GM23338 (cell line): ENCODE results near the gene SLC35D2. TPM values are rescaled to one million over a fixed set of nuclear protein-coding genes. Genes with fewer than 3 reads are reported as not detected.

Experiments
- ATAC-seq: fragments of 200-7000 bp; cut with Tn5 transposase; 3 replicates; pipeline ENCODE4 v1.9.1; 2020
- DNase-seq: peaks from one replicate; pipeline ENCODE4 v3.0.0-alpha.2; 2015; ENCODE audit warnings: low spot score
- H2AFZ ChIP-seq: fragments of 200-600 bp; sonication (generic); 2 replicates; pipeline ENCODE4 v1.8.0; 2016; ENCODE audit warnings: antibody characterized with exemption, mild to moderate bottlenecking, moderate library complexity
- H3F3A ChIP-seq: fragments of 200-600 bp; sonication (generic); replicated peaks from 2 replicates; pipeline ENCODE4 v1.8.0; 2017; ENCODE audit warnings: antibody characterized with exemption, mixed run types, low read depth
- H3K27ac ChIP-seq: fragments of 200-600 bp; sonication (generic); 2 replicates; pipeline ENCODE4 v1.6.1; 2016; ENCODE audit warnings: low read depth
- H3K27me3 ChIP-seq: fragments of 200-600 bp; sonication (generic); 2 replicates; pipeline ENCODE4 v1.8.0; 2016; ENCODE audit warnings: mild to moderate bottlenecking, mixed run types, moderate library complexity; ENCODE audit not compliant: insufficient read depth
- H3K36me3 ChIP-seq: fragments of 200-600 bp; sonication (generic); 2 replicates; pipeline ENCODE4 v1.8.0; 2016; ENCODE audit warnings: mild to moderate bottlenecking; ENCODE audit not compliant: insufficient read depth
- H3K4me1 ChIP-seq: fragments of 200-600 bp; sonication (generic); 2 replicates; pipeline ENCODE4 v1.8.0; 2016; ENCODE audit warnings: mild to moderate bottlenecking, moderate library complexity; ENCODE audit not compliant: insufficient read depth
- H3K4me2 ChIP-seq: fragments of 200-600 bp; sonication (generic); 2 replicates; pipeline ENCODE4 v1.7.1; 2017; ENCODE audit warnings: mixed run types
- H3K4me3 ChIP-seq: fragments of 200-600 bp; sonication (generic); 2 replicates; pipeline ENCODE4 v1.6.1; 2016; ENCODE audit warnings: mixed run types
- H3K79me2 ChIP-seq: fragments of 200-600 bp; sonication (generic); replicated peaks from 2 replicates; pipeline ENCODE4 v1.8.0; 2017; ENCODE audit warnings: mild to moderate bottlenecking; ENCODE audit not compliant: insufficient read depth
- H3K9me2 ChIP-seq: fragments of 200-600 bp; sonication (generic); 2 replicates; pipeline ENCODE4 v1.8.0; 2017; ENCODE audit not compliant: insufficient read depth
- H4K20me1 ChIP-seq: fragments of 200-600 bp; sonication (generic); replicated peaks from 2 replicates; pipeline ENCODE4 v1.8.0; 2017; ENCODE audit warnings: mild to moderate bottlenecking; ENCODE audit not compliant: insufficient read depth
- H3K27ac Mint-ChIP-seq: 2 replicates; pipeline ENCODE4 v1.8.0; 2020; ENCODE audit warnings: inconsistent platforms, mild to moderate bottlenecking, moderate library complexity, mixed read lengths
- H3K27me3 Mint-ChIP-seq: 3 replicates; pipeline ENCODE4 v1.8.0; 2022; ENCODE audit warnings: low read depth, mild to moderate bottlenecking, moderate library complexity, mixed read lengths, inconsistent platforms; ENCODE audit not compliant: insufficient read depth, poor library complexity
- H3K36me3 Mint-ChIP-seq: 3 replicates; pipeline ENCODE4 v1.8.0; 2021; ENCODE audit warnings: low read depth, mild to moderate bottlenecking, inconsistent platforms, moderate library complexity, mixed read lengths
- H3K4me1 Mint-ChIP-seq: 3 replicates; pipeline ENCODE4 v1.8.0; 2020; ENCODE audit warnings: mild to moderate bottlenecking, inconsistent platforms, mixed read lengths
- H3K4me3 Mint-ChIP-seq: 3 replicates; pipeline ENCODE4 v1.8.0; 2021; ENCODE audit warnings: moderate library complexity, mild to moderate bottlenecking, inconsistent platforms, mixed read lengths
- H3K9me3 Mint-ChIP-seq: 3 replicates; pipeline ENCODE4 v1.8.0; 2020; ENCODE audit warnings: moderate library complexity, mild to moderate bottlenecking, inconsistent platforms, mixed read lengths
- CREB1 ChIP-seq: fragments of 250-450 bp; sonication (Bioruptor Pico); IDR thresholded peaks from 2 replicates; pipeline ENCODE4 v1.5.0; 2020; ENCODE audit warnings: low read depth, mild to moderate bottlenecking, moderate library complexity
- EZH2 ChIP-seq: fragments of 200-600 bp; sonication (generic); IDR thresholded peaks from one replicate; pipeline ENCODE4 v1.8.0; 2017; ENCODE audit warnings: antibody characterized with exemption, mild to moderate bottlenecking, low read depth; ENCODE audit not compliant: unreplicated experiment
- EZH2phosphoT487 ChIP-seq: fragments of 200-600 bp; sonication (generic); IDR thresholded peaks from one replicate; pipeline ENCODE4 v1.8.1; 2018; ENCODE audit warnings: antibody characterized with exemption; ENCODE audit not compliant: unreplicated experiment
- JUNB ChIP-seq: IDR thresholded peaks from one replicate; pipeline ENCODE4 v1.6.1; 2016; ENCODE audit warnings: antibody characterized with exemption; ENCODE audit not compliant: unreplicated experiment
- NANOG ChIP-seq: IDR thresholded peaks from 2 replicates; pipeline ENCODE4 v1.6.1; 2016; ENCODE audit warnings: antibody characterized with exemption, borderline replicate concordance
- POLR2AphosphoS5 ChIP-seq: IDR thresholded peaks from 2 replicates; pipeline ENCODE4 v1.6.1; 2016; ENCODE audit warnings: antibody characterized with exemption, low read depth
- REST ChIP-seq: IDR thresholded peaks from one replicate; pipeline ENCODE4 v1.6.1; 2018; ENCODE audit warnings: antibody characterized with exemption; ENCODE audit not compliant: unreplicated experiment
- STAT1 ChIP-seq: IDR thresholded peaks from one replicate; pipeline ENCODE4 v1.6.1; 2016; ENCODE audit warnings: antibody characterized with exemption; ENCODE audit not compliant: unreplicated experiment
- ZNF114 ChIP-seq: fragments of 250-450 bp; sonication (Bioruptor Pico); IDR thresholded peaks from 2 replicates; pipeline ENCODE4 v1.5.0; 2020; ENCODE audit warnings: mild to moderate bottlenecking, moderate library complexity
- ZNF331 ChIP-seq: fragments of 250-450 bp; sonication (Bioruptor Pico); IDR thresholded peaks from 2 replicates; pipeline ENCODE4 v1.5.0; 2020; ENCODE audit warnings: low read depth, mild to moderate bottlenecking, moderate library complexity
- polyA plus RNA-seq: library from polyadenylated mRNA; unstranded; fragments of >200 nt; fragmentation: Nextera tagmentation; extraction: Ambion mirVana; gene quantifications from 2 replicates; pipeline ENCODE4 v1.2.1, GENCODE V29; 2016
- total RNA-seq: library from RNA; depleted of rRNA; stranded (reverse); fragments of >200 nt; shearing (Covaris generic); gene quantifications from 2 replicates; pipeline ENCODE4 v1.2.3, GENCODE V29; 2014
- TF ChIP-seq, protein P1 (sequence below): fragments of 250-450 bp; sonication (Bioruptor Pico); IDR thresholded peaks from 2 replicates; pipeline ENCODE4 v1.5.0; 2020; ENCODE audit warnings: mild to moderate bottlenecking, moderate library complexity
- TF ChIP-seq, protein P2 (sequence below), 2 experiments: fragments of 200-600 bp in 1 of 2; sonication (generic) in 1 of 2; conservative IDR thresholded peaks; 2 replicates each; pipeline versions ENCODE4 v1.5.1 to v1.6.1; 2016 to 2017; ENCODE audit warnings: antibody characterized with exemption in 2 of 2, low read depth in 2 of 2, mild to moderate bottlenecking in 2 of 2, moderate library complexity in 1 of 2
- TF ChIP-seq, protein P3 (sequence below): IDR thresholded peaks from 2 replicates; pipeline ENCODE4 v1.6.1; 2016; ENCODE audit warnings: antibody characterized with exemption

The SLC35D2 gene
- total and polyA plus RNA-seq, 2 experiments from 2014 or later: 8.2 to 14.4 TPM

GRCh38 chr9:96386157-96386556, 2.6 kb upstream of the SLC35D2 start:
- no peak for ATAC-seq

More at GRCh38 chr9:96386157-96386556, 2.6 kb upstream of the SLC35D2 start:
- Histone ChIP-seq H3K9me2 (no peaks in the 10 kb centered on the region), H3K4me1 (peaks cover 18% of the 10 kb centered on the region), H3K4me3 (no peak overlapping the region), H3K4me2 (no peak overlapping the region), H2AFZ (no peak overlapping the region), H3K36me3 (peaks cover 17% of the 10 kb centered on the region; the same call in 1 of the 2 replicates), H3K27ac (no peak overlapping the region), H3F3A (peaks cover 3% of the 10 kb centered on the region), H3K79me2 (no peaks in the 10 kb centered on the region), H3K27me3 (no peaks in the 10 kb centered on the region), H4K20me1 (no peaks in the 10 kb centered on the region)
- Mint-ChIP-seq H3K4me1 (peaks cover 18% of the 10 kb centered on the region; the same call in 2 of the 3 replicates), H3K27ac (no peak overlapping the region), H3K4me3 (no peak overlapping the region), H3K27me3 (peaks cover 7% of the 10 kb centered on the region), H3K36me3 (peaks cover 31% of the 10 kb centered on the region), H3K9me3 (no peaks in the 10 kb centered on the region)
- no peak for DNase-seq
- TF ChIP-seq STAT1: no peak
- TF ChIP-seq JUNB: no peak
- TF ChIP-seq CREB1 (CRISPR knock-in tag): no peak
- TF ChIP-seq, protein P1, sequence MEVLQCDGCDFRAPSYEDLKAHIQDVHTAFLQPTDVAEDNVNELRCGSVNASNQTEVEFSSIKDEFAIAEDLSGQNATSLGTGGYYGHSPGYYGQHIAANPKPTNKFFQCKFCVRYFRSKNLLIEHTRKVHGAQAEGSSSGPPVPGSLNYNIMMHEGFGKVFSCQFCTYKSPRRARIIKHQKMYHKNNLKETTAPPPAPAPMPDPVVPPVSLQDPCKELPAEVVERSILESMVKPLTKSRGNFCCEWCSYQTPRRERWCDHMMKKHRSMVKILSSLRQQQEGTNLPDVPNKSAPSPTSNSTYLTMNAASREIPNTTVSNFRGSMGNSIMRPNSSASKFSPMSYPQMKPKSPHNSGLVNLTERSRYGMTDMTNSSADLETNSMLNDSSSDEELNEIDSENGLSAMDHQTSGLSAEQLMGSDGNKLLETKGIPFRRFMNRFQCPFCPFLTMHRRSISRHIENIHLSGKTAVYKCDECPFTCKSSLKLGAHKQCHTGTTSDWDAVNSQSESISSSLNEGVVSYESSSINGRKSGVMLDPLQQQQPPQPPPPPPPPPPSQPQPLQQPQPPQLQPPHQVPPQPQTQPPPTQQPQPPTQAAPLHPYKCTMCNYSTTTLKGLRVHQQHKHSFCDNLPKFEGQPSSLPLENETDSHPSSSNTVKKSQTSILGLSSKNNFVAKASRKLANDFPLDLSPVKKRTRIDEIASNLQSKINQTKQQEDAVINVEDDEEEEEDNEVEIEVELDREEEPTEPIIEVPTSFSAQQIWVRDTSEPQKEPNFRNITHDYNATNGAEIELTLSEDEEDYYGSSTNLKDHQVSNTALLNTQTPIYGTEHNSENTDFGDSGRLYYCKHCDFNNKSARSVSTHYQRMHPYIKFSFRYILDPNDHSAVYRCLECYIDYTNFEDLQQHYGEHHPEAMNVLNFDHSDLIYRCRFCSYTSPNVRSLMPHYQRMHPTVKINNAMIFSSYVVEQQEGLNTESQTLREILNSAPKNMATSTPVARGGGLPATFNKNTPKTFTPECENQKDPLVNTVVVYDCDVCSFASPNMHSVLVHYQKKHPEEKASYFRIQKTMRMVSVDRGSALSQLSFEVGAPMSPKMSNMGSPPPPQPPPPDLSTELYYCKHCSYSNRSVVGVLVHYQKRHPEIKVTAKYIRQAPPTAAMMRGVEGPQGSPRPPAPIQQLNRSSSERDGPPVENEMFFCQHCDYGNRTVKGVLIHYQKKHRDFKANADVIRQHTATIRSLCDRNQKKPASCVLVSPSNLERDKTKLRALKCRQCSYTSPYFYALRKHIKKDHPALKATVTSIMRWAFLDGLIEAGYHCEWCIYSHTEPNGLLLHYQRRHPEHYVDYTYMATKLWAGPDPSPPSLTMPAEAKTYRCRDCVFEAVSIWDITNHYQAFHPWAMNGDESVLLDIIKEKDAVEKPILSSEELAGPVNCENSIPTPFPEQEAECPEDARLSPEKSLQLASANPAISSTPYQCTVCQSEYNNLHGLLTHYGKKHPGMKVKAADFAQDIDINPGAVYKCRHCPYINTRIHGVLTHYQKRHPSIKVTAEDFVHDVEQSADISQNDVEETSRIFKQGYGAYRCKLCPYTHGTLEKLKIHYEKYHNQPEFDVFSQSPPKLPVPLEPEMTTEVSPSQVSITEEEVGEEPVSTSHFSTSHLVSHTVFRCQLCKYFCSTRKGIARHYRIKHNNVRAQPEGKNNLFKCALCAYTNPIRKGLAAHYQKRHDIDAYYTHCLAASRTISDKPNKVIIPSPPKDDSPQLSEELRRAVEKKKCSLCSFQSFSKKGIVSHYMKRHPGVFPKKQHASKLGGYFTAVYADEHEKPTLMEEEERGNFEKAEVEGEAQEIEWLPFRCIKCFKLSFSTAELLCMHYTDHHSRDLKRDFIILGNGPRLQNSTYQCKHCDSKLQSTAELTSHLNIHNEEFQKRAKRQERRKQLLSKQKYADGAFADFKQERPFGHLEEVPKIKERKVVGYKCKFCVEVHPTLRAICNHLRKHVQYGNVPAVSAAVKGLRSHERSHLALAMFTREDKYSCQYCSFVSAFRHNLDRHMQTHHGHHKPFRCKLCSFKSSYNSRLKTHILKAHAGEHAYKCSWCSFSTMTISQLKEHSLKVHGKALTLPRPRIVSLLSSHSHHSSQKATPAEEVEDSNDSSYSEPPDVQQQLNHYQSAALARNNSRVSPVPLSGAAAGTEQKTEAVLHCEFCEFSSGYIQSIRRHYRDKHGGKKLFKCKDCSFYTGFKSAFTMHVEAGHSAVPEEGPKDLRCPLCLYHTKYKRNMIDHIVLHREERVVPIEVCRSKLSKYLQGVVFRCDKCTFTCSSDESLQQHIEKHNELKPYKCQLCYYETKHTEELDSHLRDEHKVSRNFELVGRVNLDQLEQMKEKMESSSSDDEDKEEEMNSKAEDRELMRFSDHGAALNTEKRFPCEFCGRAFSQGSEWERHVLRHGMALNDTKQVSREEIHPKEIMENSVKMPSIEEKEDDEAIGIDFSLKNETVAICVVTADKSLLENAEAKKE: no peak
- TF ChIP-seq EZH2: no peak
- TF ChIP-seq, protein P2, sequence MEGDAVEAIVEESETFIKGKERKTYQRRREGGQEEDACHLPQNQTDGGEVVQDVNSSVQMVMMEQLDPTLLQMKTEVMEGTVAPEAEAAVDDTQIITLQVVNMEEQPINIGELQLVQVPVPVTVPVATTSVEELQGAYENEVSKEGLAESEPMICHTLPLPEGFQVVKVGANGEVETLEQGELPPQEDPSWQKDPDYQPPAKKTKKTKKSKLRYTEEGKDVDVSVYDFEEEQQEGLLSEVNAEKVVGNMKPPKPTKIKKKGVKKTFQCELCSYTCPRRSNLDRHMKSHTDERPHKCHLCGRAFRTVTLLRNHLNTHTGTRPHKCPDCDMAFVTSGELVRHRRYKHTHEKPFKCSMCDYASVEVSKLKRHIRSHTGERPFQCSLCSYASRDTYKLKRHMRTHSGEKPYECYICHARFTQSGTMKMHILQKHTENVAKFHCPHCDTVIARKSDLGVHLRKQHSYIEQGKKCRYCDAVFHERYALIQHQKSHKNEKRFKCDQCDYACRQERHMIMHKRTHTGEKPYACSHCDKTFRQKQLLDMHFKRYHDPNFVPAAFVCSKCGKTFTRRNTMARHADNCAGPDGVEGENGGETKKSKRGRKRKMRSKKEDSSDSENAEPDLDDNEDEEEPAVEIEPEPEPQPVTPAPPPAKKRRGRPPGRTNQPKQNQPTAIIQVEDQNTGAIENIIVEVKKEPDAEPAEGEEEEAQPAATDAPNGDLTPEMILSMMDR (conservative IDR thresholded peaks at IDR 0.05; ENCODE audit: low read depth in 2 of 2): no peak
- no peak for TF ChIP-seq REST
- no peak for TF ChIP-seq EZH2phosphoT487
- no peak for TF ChIP-seq ZNF114 (CRISPR knock-in tag)
- TF ChIP-seq ZNF331: no peak
- TF ChIP-seq, protein P3, sequence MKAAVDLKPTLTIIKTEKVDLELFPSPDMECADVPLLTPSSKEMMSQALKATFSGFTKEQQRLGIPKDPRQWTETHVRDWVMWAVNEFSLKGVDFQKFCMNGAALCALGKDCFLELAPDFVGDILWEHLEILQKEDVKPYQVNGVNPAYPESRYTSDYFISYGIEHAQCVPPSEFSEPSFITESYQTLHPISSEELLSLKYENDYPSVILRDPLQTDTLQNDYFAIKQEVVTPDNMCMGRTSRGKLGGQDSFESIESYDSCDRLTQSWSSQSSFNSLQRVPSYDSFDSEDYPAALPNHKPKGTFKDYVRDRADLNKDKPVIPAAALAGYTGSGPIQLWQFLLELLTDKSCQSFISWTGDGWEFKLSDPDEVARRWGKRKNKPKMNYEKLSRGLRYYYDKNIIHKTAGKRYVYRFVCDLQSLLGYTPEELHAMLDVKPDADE: no peak
- no peak for TF ChIP-seq POLR2AphosphoS5
- no peak for TF ChIP-seq NANOG
